HG03354 (cell line): ENCODE results near the gene VAV3.
"Not testable (repeated sequence)": the region's sequence is repeated elsewhere in the genome, so short reads cannot be mapped to it uniquely, and the experiment has no call there.

Source experiments
- ATAC-seq: cut with Tn5 transposase; IDR thresholded peaks from one replicate; pipeline ENCODE4 v1.9.1; 2021; ENCODE audit warnings: mild to moderate bottlenecking; ENCODE audit not compliant: unreplicated experiment, poor library complexity, severe bottlenecking

Gene VAV3

DNA sequence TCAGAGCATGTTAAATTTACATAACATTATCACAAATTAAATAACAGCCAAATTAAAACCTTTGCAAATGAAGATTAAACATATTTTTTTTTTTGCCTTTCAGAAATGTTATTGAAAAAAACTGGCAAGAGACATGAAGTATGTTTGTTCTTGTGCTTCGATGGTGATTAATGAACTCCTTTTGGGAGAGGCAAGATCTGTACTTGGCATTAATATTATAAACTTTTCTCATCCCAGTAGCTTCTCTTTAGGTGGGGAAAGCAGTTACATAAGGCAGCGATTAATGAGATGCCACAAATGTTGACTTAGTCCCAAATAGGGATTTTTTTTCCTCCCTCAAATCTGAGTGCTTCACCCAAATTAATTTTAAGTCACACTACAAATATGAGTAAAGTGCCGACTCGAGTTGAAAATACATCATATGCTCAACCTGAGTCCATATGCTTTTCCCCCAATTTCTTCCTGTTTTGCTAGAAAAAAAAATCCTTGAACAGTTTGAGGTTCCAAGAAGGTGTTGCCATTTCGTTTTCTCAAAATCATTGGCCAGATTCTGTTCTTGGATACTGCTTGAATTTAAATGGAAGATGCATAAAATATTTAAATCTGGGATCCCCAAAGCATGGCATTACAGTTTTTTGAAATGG is 294.5 kb downstream of the VAV3 start:
- ATAC-seq: no peak

GRCh38 chr1:107669996-107670395 is 295.0 kb downstream of the VAV3 start:
- ATAC-seq: no peak

DNA sequence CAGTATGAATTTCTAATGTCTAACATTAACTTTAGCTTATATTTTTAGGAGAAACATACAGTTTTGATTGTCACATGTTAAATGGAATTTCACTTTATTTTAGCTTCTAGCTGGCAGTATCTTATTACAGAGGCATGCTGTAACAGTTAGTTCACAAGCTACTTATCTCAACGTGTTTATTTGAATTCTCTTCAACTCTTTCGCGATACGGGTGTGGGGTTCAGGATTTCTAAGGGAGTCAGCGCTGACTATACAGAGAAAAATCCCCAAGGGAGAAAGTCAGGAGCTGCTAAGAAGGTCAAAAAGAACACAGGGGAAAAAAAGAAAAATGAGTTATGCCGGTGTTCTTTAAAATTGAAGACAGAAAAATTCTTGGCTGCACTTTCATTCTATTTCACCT is 296.2 kb downstream of the VAV3 start:
- no peak for ATAC-seq

DNA sequence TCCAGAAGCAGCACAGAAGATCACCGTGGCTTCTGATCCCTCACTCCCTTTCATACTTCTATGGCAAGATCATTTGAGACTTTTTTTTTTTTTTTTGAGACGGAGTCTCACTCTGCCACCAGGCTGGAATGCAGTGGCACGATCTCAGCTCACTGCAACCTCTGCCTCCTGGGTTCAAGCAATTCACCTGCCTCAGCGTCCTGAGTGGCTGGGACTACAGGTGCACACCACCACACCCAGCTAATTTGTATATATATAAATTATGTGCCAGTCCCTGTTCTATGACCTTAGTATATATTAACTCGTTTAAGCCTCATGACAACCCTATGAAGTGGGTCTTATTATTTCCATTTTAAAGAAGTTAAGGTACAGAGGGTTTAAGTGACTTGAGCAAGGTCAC is 298.5 kb downstream of the VAV3 start:
- no peak for ATAC-seq

DNA sequence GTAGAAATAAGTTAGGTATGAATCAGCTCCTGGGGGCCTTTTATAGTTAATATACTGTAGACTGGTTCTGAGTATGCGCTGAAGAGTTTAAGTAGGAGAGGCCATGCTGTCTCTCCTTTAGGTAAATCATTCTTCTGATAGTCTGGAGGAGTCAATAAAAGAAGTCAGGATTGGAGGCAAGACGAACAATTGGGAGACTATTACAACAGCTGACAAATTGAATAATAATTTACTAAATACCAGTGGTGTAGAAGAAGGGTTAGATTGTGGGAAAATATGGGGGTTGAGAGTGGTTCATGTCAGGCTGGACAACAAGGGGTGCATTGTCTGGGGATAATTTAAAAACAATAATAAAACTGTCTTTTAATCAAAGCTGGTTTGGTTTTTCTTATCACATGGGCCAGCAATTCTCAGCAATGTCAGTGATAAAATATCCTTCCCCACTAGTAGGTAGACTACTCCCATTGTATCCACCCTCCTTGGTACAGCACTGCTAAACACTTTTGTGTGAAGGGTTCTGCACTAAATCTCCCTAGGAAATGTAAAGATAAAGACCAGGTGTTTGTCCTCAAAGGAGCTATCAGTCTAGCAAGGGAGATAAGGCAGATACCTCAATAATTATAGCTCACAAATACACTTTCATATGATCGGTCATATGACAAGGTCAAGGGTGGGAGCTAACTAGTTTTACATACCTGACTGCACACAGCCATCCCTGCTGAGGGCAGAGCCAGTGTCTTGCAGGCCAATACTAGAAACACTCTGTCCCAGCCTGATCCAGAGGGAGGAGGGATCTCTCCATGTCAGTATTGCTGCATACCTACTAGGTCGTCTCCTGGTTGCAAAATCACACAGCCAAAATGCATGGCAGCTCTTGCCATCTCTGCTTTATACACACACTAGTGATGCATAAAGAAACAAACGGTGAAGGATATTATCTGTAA is 299.7 kb downstream of the VAV3 start:
- ATAC-seq: no peak

- ATAC-seq: no peak
Observed at GRCh38 chr1:107662971-107663370, 302.0 kb downstream of the VAV3 start.

DNA sequence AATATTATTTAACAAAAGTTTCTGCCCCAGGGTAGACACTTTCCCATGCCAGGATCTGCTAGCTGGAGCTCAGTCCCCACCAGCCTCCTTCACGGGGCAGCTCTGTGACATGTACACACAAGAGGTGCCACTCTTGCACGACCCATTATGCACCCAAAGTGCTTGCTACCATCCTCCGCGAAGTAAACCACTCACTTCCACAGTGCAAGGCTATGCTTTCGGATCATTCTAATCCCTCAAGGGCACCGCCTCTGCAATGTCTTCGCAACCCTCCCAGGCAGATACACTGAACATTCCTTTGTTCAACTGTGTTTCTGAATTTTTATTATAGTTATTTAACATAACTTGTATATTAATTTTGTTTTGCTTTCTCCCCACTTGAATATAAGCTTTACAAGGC is 303.8 kb downstream of the VAV3 start:
- ATAC-seq: no peak

- no peak for ATAC-seq
Observed at GRCh38 chr1:107659961-107660360, 305.0 kb downstream of the VAV3 start.

GRCh38 chr1:107657356-107657755 is 307.6 kb downstream of the VAV3 start:
- ATAC-seq: no peak

- no peak for ATAC-seq
Observed at GRCh38 chr1:107653765-107654164, 311.2 kb downstream of the VAV3 start.

DNA sequence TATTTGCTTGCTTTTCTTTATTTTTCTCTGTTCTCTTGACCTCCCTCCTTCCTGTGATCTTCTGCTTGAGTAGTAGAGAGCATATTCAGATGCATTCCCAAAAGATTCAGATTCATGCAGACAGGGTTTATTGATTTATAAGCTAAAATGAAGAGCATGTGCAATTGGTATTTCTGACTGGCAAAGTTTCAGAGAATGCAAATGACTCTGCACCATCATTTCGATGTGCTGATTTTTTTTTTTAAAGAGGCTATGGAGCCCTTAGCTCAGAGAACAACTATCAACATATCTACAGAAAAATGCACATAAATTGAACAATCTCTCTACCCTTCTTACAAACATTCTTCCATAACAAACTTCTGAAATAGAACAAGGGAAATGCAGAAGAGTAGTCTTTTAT is 312.0 kb downstream of the VAV3 start:
- ATAC-seq: no peak

GRCh38 chr1:107650825-107651224 is 314.2 kb downstream of the VAV3 start:
- ATAC-seq: not testable (repeated sequence)

DNA sequence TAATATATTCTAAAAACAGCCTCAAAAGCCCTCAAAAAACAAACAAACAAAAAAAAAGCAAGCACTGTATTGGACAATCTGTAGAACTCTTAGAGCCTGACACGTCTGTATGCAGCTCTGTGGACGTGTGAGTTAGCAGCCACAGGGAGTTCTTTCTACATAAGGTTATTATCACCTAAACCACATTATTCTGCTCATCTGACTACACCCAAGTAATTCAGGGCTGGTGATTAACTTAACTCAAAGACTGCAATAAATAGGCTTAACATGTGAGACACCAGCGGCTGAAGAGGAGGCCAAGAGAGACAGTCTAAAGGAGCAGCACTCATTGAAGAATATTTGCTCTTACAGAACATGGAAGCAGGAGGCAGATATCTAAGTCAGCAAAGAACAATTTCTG is 316.0 kb downstream of the VAV3 start:
- no peak for ATAC-seq

DNA sequence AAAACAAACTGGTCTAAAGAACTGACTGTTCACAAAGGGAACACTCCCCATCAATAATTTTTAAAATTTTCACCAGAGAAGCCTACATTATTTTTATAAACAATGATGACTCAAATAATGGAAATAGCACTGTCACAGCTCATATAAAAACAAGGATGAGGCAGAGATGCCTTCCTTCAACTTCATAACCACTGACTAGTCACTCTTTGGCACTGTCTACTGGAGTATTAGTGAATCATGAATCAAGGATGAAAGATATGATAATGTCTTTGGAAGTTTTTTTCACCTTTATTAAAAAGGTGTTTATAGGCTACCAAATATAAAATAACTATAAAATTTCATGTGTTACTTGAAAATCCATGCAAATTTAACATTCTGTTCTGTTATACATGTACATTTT is 316.9 kb downstream of the VAV3 start:
- ATAC-seq: no peak

GRCh38 chr1:107647012-107647411 is 318.0 kb downstream of the VAV3 start:
- ATAC-seq: no peak

DNA sequence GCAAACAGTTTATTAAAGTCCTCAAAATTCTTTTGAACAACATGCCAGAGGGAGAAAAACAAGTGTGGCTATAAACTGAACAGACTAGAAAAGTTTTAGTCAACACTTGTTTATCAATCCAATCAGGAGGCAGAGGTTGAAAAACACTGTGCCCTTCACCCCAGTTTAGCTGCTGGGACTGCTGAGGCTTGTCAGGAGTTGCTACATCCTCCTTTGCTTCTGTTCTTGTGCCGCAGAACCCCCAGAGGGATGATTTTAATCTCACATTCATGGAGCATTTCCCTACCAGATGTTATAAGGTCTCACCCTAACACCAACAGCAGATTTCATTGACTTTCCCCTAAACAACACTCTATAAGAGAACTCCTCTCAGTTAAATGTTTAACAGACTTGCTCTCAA is 321.2 kb downstream of the VAV3 start:
- ATAC-seq: no peak

- no peak for ATAC-seq
Observed at GRCh38 chr1:107640207-107640606, 324.8 kb downstream of the VAV3 start.

- no peak for ATAC-seq
Observed at GRCh38 chr1:107637101-107637500, 327.9 kb downstream of the VAV3 start.

DNA sequence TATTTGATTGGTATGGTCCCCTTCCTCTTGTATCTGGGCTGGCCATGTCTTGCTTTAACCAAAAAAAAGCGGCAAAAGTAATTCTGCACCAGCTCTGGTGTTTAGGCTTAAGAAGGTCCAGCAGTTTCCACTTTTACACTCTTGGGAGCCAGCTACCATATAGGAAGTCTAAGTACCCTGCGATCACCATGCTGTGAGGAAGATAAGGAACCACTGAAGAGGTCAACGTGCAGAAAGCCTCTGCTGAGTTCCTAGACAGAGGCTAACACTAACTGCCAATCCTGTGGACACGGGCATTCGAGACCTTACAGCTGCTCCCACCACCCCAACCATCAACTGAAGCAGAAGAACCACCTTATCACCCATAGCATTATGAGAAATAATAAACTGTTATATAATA is 331.4 kb downstream of the VAV3 start:
- no peak for ATAC-seq

DNA sequence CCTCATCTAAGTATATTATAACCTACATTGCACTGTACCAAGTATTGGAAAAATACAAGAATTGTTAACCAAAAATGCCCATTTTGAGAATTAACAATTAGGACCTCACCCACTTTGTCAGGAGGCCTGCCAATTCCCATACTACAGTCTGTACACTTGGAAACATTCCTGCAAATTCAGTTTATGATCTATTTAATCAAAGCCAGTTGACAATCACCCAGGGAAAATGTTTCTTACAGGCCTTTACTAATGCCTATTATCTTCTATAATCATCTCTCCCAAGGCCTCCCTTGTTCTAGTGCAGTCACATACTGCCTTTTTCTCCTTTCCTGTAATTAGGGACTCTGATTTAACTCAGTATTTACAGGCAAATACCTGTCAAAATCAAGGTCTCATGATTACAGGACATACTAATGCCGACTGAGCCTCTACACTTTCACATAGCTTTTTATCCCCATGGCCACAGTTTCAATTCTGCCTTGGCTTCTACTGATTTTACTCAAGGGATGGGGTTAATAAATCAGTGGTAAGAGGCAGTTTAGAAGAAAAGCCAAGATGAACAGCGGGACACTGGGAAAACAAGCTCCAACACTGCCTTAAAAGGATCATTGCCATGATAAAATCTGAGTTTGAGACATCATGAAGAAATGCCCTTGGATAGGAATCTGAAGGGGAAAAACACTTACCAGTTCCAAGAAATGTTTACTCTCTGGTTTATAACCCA is 338.7 kb downstream of the VAV3 start:
- ATAC-seq: no peak
